Esophagus squamous epithelium (tissue), 4 donors: ENCODE data around the gene THEMIS2.
"Not testable (repeated sequence)": the region's sequence is repeated elsewhere in the genome, so short reads cannot be mapped to it uniquely, and the experiment has no call there.

Experiments used
- POLR2A ChIP-seq, 4 donors: fragments of 450-650 bp; IDR thresholded peaks; one replicate each; pipeline ENCODE4 v1.6.1; 2017; ENCODE audit warnings: antibody characterized with exemption in 4 of 4, mild to moderate bottlenecking in 4 of 4, moderate library complexity in 3 of 4
- TF ChIP-seq, protein P1 (sequence below), 6 experiments: fragments of 450-650 bp in 4 of 6; fragments of 200-600 bp in 2 of 6; sonication (generic) in 2 of 6; IDR thresholded peaks; one replicate each; pipeline ENCODE4 v1.5.1; 2016 to 2019; ENCODE audit warnings: antibody characterized with exemption in 6 of 6, mild to moderate bottlenecking in 4 of 6, moderate library complexity in 4 of 6

- not testable (repeated sequence) for TF ChIP-seq POLR2A (IDR thresholded peaks at IDR 0.05)
- TF ChIP-seq, protein P1, sequence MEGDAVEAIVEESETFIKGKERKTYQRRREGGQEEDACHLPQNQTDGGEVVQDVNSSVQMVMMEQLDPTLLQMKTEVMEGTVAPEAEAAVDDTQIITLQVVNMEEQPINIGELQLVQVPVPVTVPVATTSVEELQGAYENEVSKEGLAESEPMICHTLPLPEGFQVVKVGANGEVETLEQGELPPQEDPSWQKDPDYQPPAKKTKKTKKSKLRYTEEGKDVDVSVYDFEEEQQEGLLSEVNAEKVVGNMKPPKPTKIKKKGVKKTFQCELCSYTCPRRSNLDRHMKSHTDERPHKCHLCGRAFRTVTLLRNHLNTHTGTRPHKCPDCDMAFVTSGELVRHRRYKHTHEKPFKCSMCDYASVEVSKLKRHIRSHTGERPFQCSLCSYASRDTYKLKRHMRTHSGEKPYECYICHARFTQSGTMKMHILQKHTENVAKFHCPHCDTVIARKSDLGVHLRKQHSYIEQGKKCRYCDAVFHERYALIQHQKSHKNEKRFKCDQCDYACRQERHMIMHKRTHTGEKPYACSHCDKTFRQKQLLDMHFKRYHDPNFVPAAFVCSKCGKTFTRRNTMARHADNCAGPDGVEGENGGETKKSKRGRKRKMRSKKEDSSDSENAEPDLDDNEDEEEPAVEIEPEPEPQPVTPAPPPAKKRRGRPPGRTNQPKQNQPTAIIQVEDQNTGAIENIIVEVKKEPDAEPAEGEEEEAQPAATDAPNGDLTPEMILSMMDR (IDR thresholded peaks at IDR 0.05): not testable (repeated sequence)
Measured at GRCh38 chr1:27857552-27857951, 14.8 kb upstream of the THEMIS2 start.
